ENCODE measurements around the gene BDNF.

The BDNF gene

GRCh38 chr11:27623945-27624523, 76.2 kb downstream of the BDNF start:
- no peak for FAIRE-seq

- FAIRE-seq, result no peak
Observed at GRCh38 chr11:27622541-27623300, 77.5 kb downstream of the BDNF start.

GRCh38 chr11:27621405-27622161, 78.7 kb downstream of the BDNF start:
- no peak for FAIRE-seq

- FAIRE-seq, result no peak
Observed at GRCh38 chr11:27619763-27620335, 80.4 kb downstream of the BDNF start.

GRCh38 chr11:27619039-27619574, 81.1 kb downstream of the BDNF start:
- FAIRE-seq, result no peak

DNA sequence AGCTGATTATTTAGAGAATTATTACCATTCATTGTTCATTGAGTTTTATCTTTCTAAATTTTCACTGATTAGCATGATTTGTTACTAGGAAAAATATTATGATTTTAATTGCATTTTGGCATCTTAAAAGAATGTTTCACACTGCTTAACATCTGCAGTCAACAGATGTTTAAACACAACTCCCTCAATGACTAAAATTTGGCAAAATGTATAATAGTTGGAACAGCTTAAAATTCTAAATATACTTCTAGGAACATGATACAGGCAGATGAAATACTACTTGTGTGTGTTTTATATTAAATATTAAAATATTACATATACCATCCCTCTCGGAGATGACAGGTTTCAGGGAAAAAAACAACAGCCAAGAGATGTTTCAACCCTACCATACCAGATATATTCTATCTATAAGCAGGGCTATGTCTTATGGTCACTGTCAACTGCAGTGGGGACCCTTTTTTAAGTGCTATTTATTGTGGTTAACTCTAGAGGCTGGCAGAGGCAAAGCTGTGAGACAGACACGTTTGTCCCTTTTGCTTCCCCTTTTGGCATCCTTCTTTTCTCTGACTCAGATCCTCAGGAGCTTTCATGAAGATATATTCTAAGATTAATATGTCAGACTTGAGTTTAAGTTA, 81.9 kb downstream of the BDNF start:
- FAIRE-seq, result no peak

GRCh38 chr11:27616711-27617110, 83.5 kb downstream of the BDNF start:
- no peak for FAIRE-seq

GRCh38 chr11:27615833-27616232, 84.4 kb downstream of the BDNF start:
- FAIRE-seq, result no peak

DNA sequence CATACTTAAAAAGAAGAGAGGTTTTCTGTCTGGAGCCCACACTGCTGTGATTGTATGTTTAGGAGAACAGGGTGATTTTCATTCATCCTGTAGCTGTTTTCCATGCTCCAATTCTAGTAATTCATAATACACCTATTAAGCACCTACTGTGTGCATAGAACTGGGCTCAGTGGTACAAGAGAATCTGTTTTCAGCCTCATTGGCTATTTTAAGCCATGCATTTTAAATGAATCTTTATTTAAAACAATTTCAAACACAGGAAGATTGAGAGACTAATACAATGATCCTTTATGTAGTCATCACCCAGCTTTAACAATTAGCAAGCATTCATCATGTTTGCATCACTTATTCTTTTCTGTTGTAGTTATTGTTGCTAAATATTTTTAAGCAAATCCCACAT, 86.2 kb downstream of the BDNF start:
- no peak for FAIRE-seq

DNA sequence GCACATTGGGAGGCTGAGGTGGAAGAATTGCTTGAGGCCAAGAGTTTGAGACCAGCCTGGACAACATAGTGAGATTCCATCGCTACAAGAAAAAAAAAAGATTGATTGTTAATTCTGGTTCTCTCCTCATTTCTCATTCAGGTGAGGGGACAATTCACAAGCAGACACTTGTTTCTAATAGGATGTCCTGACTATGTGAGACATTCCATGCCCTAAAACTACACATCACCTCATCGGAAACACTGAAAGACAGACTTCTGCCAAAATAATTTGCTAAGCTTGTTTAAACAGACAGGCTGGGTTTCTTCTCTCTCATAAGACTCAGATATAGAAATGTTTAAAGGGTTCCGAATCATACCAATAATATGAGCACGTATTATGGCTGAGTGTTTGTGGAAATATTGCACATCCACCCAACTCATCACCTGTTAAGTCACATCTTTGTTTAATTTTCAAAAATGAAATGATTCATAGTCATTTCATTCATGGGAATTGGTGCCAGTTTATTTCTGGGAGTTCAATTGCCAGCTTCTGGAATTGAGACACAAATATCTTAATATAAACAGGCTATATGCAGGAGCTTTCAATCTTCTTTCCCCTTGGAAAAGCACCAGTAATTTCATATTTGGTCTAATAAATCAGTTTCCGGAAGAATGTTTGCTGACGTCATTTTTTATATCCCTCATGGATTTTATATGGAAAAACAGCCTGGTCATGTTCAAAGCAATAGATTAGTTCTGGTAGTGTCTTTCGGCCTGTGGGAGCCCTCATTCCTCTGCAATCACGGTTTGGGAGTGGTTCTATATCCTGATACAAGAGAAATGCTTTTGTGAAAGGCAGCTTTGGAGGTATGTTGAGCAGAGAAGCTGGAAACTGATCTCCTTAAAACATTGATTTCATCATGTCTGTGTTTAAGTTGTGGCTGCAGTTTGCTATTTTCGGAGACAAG, 87.0 kb downstream of the BDNF start:
- no peak for FAIRE-seq

- no peak for FAIRE-seq
Observed at GRCh38 chr11:27611947-27612455, 88.3 kb downstream of the BDNF start.

- FAIRE-seq, result no peak
Observed at GRCh38 chr11:27611390-27611789, 88.9 kb downstream of the BDNF start.

- no peak for FAIRE-seq
Observed at GRCh38 chr11:27610946-27611345, 89.3 kb downstream of the BDNF start.

- FAIRE-seq, result no peak
Observed at GRCh38 chr11:27610280-27610679, 90.0 kb downstream of the BDNF start.

DNA sequence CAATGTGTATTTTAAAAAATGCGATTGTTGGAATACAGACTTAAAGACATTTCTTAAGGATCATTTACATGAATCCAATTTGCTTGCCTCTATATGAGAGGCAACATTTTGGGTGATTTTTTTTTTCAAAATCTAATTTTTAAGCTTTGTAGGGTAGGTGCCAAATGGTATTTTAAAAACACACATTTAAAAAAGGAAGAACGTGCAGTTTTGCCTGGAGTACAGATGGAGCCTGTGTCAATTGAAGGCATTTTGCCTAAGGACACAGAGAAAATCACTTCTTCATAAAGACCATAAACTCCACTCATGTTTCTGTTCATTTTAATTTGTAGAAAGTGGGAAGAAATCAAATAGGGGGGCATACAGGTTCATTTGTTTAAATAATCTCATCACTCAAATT, 91.3 kb downstream of the BDNF start:
- no peak for FAIRE-seq

DNA sequence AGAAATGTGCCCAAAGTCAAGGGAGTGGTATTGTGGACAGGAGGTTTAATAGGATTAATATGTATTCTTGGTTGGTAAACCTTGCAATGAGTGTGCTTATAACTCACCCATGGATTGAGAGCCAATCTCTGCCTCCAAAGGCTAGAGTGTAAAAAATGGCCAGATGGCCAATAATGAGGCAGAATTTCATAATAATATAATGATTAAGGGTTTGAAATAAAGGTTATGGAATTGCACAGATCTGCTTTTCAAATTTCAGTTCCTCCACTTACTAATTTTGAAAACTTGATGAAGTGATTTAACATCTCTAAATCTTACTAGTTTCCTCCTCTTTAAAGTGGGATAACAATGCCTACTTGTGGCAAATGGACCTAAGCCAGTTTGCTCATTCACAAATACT, 94.8 kb downstream of the BDNF start:
- no peak for FAIRE-seq
